HepG2 (cell line): ENCODE results near the gene RTP2. TPM values are rescaled to one million over a fixed set of nuclear protein-coding genes. Genes with fewer than 3 reads are reported as not detected.
A peak's percentile ranks its signal among the peaks of the same experiment; 100 is the strongest.

Source experiments
- AHDC1 ChIP-seq: sonication (generic); formaldehyde crosslinking; IDR thresholded peaks from 2 replicates; pipeline ENCODE4 v1.5.1; 2020; ENCODE audit warnings: mild to moderate bottlenecking, missing genetic modification reagents, borderline replicate concordance
- ARNT2 ChIP-seq: sonication (generic); formaldehyde crosslinking; IDR thresholded peaks from 2 replicates; pipeline ENCODE4 v1.8.0; 2022; ENCODE audit warnings: mild to moderate bottlenecking, low read depth, missing genetic modification reagents, moderate library complexity
- CBX2 ChIP-seq, 2 experiments: fragments of 200-600 bp in 1 of 2; sonication (generic); formaldehyde crosslinking in 1 of 2; IDR thresholded peaks; 2 replicates each; pipeline versions ENCODE4 v1.7.0 to v1.8.1; 2018 to 2022; ENCODE audit warnings: low read depth in 2 of 2, low read length in 1 of 2, mild to moderate bottlenecking in 1 of 2, missing genetic modification reagents in 1 of 2
- DNMT1 ChIP-seq: sonication (generic); formaldehyde crosslinking; IDR thresholded peaks from 2 replicates; pipeline ENCODE4 v1.5.1; 2020; ENCODE audit warnings: mild to moderate bottlenecking, missing genetic modification reagents
- ELF4 ChIP-seq: sonication (generic); formaldehyde crosslinking; IDR thresholded peaks from 2 replicates; pipeline ENCODE4 v1.5.0; 2020; ENCODE audit warnings: missing genetic modification reagents, mild to moderate bottlenecking, moderate library complexity, borderline replicate concordance
- FOXJ3 ChIP-seq: sonication (generic); formaldehyde crosslinking; IDR thresholded peaks from 2 replicates; pipeline ENCODE4 v1.4.0; 2020; ENCODE audit warnings: missing genetic modification reagents, mild to moderate bottlenecking, borderline replicate concordance
- HDAC2 ChIP-seq: sonication (generic); formaldehyde crosslinking; IDR thresholded peaks from 2 replicates; pipeline ENCODE4 v1.4.0; 2020; ENCODE audit warnings: missing genetic modification reagents
- HIVEP1 ChIP-seq: sonication (generic); formaldehyde crosslinking; IDR thresholded peaks from 2 replicates; pipeline ENCODE4 v1.4.0; 2020; ENCODE audit warnings: mild to moderate bottlenecking, missing genetic modification reagents
- HNRNPUL1 ChIP-seq: fragments of 200-400 bp; formaldehyde crosslinking; IDR thresholded peaks from 2 replicates; pipeline ENCODE4 v1.6.1; 2017; ENCODE audit warnings: low read depth, mild to moderate bottlenecking, low read length, moderate library complexity
- MZF1 ChIP-seq: sonication (generic); formaldehyde crosslinking; IDR thresholded peaks from 2 replicates; pipeline ENCODE4 v1.8.1; 2023; ENCODE audit warnings: mild to moderate bottlenecking, missing genetic modification reagents, borderline replicate concordance
- NFYC ChIP-seq: IDR thresholded peaks from 2 replicates; pipeline ENCODE4 v1.6.1; 2016; ENCODE audit warnings: missing genetic modification reagents, missing compliant biosample characterization
- NR2C2 ChIP-seq: sonication (generic); formaldehyde crosslinking; IDR thresholded peaks from 2 replicates; pipeline ENCODE4 v1.4.0; 2020; ENCODE audit warnings: missing genetic modification reagents, mild to moderate bottlenecking, moderate library complexity, borderline replicate concordance
- NR2F1 ChIP-seq, 2 experiments: fragments of 450-650 bp in 1 of 2; formaldehyde crosslinking in 1 of 2; IDR thresholded peaks; 2 replicates each; pipeline versions ENCODE4 v1.5.0 to v1.6.1; 2016 to 2020; ENCODE audit warnings: mild to moderate bottlenecking in 1 of 2, missing compliant biosample characterization in 1 of 2, missing genetic modification reagents in 1 of 2, moderate library complexity in 1 of 2
- ONECUT2 ChIP-seq: sonication (generic); formaldehyde crosslinking; IDR thresholded peaks from 2 replicates; pipeline ENCODE4 v1.4.0; 2020; ENCODE audit warnings: missing genetic modification reagents
- RORA ChIP-seq: sonication (generic); formaldehyde crosslinking; IDR thresholded peaks from 2 replicates; pipeline ENCODE4 v1.5.0; 2020; ENCODE audit warnings: mild to moderate bottlenecking, missing genetic modification reagents, moderate library complexity
- SOX13 ChIP-seq, 3 experiments: fragments of 450-650 bp in 1 of 3; sonication (generic) in 1 of 3; formaldehyde crosslinking in 1 of 3; IDR thresholded peaks in 2 of 3; conservative IDR thresholded peaks in 1 of 3; 2 replicates each; pipeline versions ENCODE4 v1.5.0 to v1.6.1; 2016 to 2020; ENCODE audit warnings: antibody characterized with exemption in 1 of 3, mild to moderate bottlenecking in 1 of 3, missing compliant biosample characterization in 1 of 3, missing genetic modification reagents in 1 of 3, moderate library complexity in 1 of 3
- SP140L ChIP-seq: sonication (generic); formaldehyde crosslinking; IDR thresholded peaks from 2 replicates; pipeline ENCODE4 v1.4.0; 2020; ENCODE audit warnings: missing genetic modification reagents, borderline replicate concordance
- ZBTB2 ChIP-seq: sonication (generic); formaldehyde crosslinking; IDR thresholded peaks from 2 replicates; pipeline ENCODE4 v1.8.0; 2022; ENCODE audit warnings: low read depth, missing genetic modification reagents
- ZBTB8A ChIP-seq: sonication (generic); formaldehyde crosslinking; IDR thresholded peaks from 2 replicates; pipeline ENCODE4 v1.4.0; 2020; ENCODE audit warnings: mild to moderate bottlenecking, low read depth, missing genetic modification reagents, borderline replicate concordance
- ZFP36L2 ChIP-seq: sonication (generic); formaldehyde crosslinking; IDR thresholded peaks from 2 replicates; pipeline ENCODE4 v1.4.0; 2020; ENCODE audit warnings: missing genetic modification reagents
- ZNF549 ChIP-seq: sonication (generic); formaldehyde crosslinking; IDR thresholded peaks from 2 replicates; pipeline ENCODE4 v1.5.0; 2020; ENCODE audit warnings: missing genetic modification reagents
- polyA plus RNA-seq, 8 experiments: library from polyadenylated mRNA; depleted of rRNA in 3 of 8; stranded (reverse) in 7 of 8; unstranded in 1 of 8; fragments of >200 nt; fragmentation: Illumina TruSeq in 4 of 8; extraction: Trizol in 4 of 8; gene quantifications; 2 replicates each; pipeline versions ENCODE4 v1.2.1 to v1.2.3, GENCODE V29; 2011 to 2016; ENCODE audit warnings: low read depth in 4 of 8, missing spikeins in 1 of 8, mixed read lengths in 1 of 8; ENCODE audit not compliant: insufficient read depth in 1 of 8
- total RNA-seq, 5 experiments: library from RNA; depleted of rRNA; stranded (reverse); fragments of >200 nt; fragmentation: Illumina TruSeq; extraction: Trizol; gene quantifications; 2 replicates each; pipeline ENCODE4 v1.2.3, GENCODE V29; 2016; ENCODE audit warnings: low read depth in 1 of 5

The RTP2 gene
- total and polyA plus RNA-seq, 2 of the 13 experiments (the other 11 are each of a cell fraction or from before 2014, with no cell fraction given): not detected

GRCh38 chr3:187719628-187720336 is 17.4 kb upstream of the RTP2 start (continued):
- TF ChIP-seq AHDC1 (CRISPR knock-in tag) (peak; percentile 87; the same call in 1 of the 2 replicates), ONECUT2 (CRISPR knock-in tag) (peak; percentile 88), MZF1 (CRISPR knock-in tag) (no peak), HDAC2 (peak; percentile 78), CBX2 (IDR thresholded peaks at IDR 0.05; ENCODE audit: low read depth, low read length) (no peak), CBX2 (CRISPR knock-in tag; IDR thresholded peaks at IDR 0.05; ENCODE audit: low read depth) (no peak), NR2F1 (CRISPR knock-in tag; IDR thresholded peaks at IDR 0.05) (0 out of 4 replicates have a peak, but pooled peaks of 1 of the 2 experiments have one; percentile 24), ZFP36L2 (CRISPR knock-in tag) (no peak), FOXJ3 (CRISPR knock-in tag) (peak; percentile 62; the same call in 1 of the 2 replicates), NR2C2 (no peak; the same call in 1 of the 2 replicates), ELF4 (CRISPR knock-in tag) (0 out of 2 replicates have a peak, but pooled peaks have one; percentile 28), SP140L (CRISPR knock-in tag) (no peak), ZBTB8A (CRISPR knock-in tag) (no peak), HIVEP1 (0 out of 2 replicates have a peak, but pooled peaks have one; percentile 32), ZNF549 (no peak), SOX13 (IDR thresholded peaks at IDR 0.05) (peak; percentile 75), SOX13 (CRISPR knock-in tag; conservative IDR thresholded peaks at IDR 0.05 in 1 of 2, IDR thresholded peaks at IDR 0.05 in 1 of 2) (peak in 1 of 2 experiments; percentile 92; a peak in 2 of 4 replicates), RORA (CRISPR knock-in tag) (no peak), ZBTB2 (CRISPR knock-in tag) (no peak), HNRNPUL1 (no peak), DNMT1 (CRISPR knock-in tag) (no peak), NFYC (CRISPR knock-in tag) (no peak), ARNT2 (CRISPR knock-in tag) (no peak)
